OCI-LY3 (cell line): Measurements from ENCODE around the gene IRF1.

Experiments used
- H2AFZ ChIP-seq: fragments of 200-600, 300-600 bp; shearing (Covaris generic); 2 replicates; pipeline ENCODE4 v1.6.0; 2014; ENCODE audit warnings: antibody characterized with exemption, low read depth, low read length
- H3K27ac ChIP-seq: fragments of 200-600, 300-600 bp; sonication (generic); 2 replicates; pipeline ENCODE4 v1.5.1; 2014; ENCODE audit warnings: mild to moderate bottlenecking, low read length, moderate library complexity, mixed read lengths
- H3K27me3 ChIP-seq: fragments of 200-600, 300-600 bp; sonication (generic); 2 replicates; pipeline ENCODE4 v1.6.1; 2014; ENCODE audit warnings: low read depth, low read length, mixed read lengths
- H3K36me3 ChIP-seq: fragments of 200-600, 300-600 bp; sonication (generic); replicated peaks from 2 replicates; pipeline ENCODE3; 2014; ENCODE audit warnings: low read depth, low read length, mixed read lengths
- H3K4me1 ChIP-seq: fragments of 300-600, 200-600 bp; sonication (generic); 2 replicates; pipeline ENCODE4 v1.6.1; 2014; ENCODE audit warnings: low read length, mixed read lengths
- H3K4me2 ChIP-seq: fragments of 200-600, 300-600 bp; sonication (generic); 2 replicates; pipeline ENCODE4 v1.6.1; 2014; ENCODE audit warnings: low read length, mixed read lengths
- H3K4me3 ChIP-seq: fragments of 300-600, 200-600 bp; sonication (generic); 2 replicates; pipeline ENCODE4 v1.5.1; 2014; ENCODE audit warnings: antibody characterized with exemption, mild to moderate bottlenecking, low read length, moderate library complexity
- H3K79me2 ChIP-seq: fragments of 300-600, 200-600 bp; shearing (Covaris generic); 2 replicates; pipeline ENCODE4 v1.6.1; 2014; ENCODE audit warnings: mild to moderate bottlenecking, low read length, mixed read lengths
- H3K9ac ChIP-seq: fragments of 300-600, 200-600 bp; shearing (Covaris generic); 2 replicates; pipeline ENCODE4 v1.6.0; 2014; ENCODE audit warnings: mild to moderate bottlenecking, low read length, moderate library complexity
- H3K9me3 ChIP-seq: fragments of 200-600, 300-600 bp; shearing (Covaris generic); 2 replicates; pipeline ENCODE4 v1.6.1; 2014; ENCODE audit warnings: low read length, mixed read lengths; ENCODE audit not compliant: insufficient read depth
- H4K20me1 ChIP-seq: fragments of 200-600, 300-600 bp; sonication (generic); 2 replicates; pipeline ENCODE4 v1.6.1; 2016; ENCODE audit warnings: low read length, mixed read lengths; ENCODE audit not compliant: insufficient read depth
- EZH2phosphoT487 ChIP-seq: fragments of 200-600 bp; shearing (Covaris generic); IDR thresholded peaks from 2 replicates; pipeline ENCODE4 v1.6.1; 2018; ENCODE audit warnings: antibody characterized with exemption, mixed run types, low read depth
- TF ChIP-seq, protein P1 (sequence below): fragments of 200-600, 300-600 bp; sonication (generic); IDR thresholded peaks from 2 replicates; pipeline ENCODE4 v1.5.1; 2014; ENCODE audit warnings: antibody characterized with exemption, low read length, low read depth

IRF1 gene

DNA sequence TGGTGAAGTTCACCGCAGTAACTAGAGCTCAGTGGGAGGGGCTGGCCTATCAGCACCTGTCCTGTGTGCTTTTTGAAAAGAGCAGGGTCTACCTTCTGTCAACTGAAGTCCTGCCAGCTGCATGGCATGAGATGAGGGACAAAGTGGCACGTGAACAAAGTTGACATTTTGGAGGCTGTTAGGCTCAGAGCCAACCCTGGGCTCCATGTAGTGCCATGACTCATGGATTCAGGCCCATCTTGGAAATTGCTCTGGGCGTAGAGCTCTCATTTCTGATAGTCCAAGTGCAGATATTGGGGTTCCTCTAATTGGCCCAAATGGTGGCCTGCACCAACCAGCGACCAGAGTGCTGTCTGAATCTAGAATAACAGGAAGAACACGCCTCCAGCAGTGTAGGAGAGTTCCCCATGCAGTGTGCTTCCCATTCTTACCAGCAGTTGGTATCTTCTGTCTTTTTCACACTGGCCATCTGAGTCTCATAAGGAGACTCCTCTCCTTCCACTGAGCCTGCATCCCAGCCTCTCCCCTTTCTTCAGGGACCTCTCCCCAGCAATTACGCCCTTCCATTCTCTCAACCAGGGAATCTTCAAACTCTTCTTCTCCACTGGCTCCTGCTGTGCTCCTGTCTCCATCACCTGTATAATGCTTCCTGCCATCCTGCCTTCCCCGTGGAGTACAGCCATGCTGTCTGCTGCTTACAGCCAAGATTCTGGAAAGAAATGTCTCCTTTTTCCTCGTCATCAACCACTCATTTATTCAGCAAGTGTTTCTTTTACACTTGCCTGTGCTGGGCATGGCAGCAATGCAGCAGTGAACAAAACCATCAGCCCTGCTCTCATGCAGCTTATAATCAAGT, 30.4 kb downstream of the IRF1 start:
- Histone ChIP-seq H3K4me2 (no peak overlapping the region), H3K4me3 (no peak overlapping the region), H3K27me3 (no peaks in the 10 kb centered on the region), H3K79me2 (no peaks in the 10 kb centered on the region), H4K20me1 (no peaks in the 10 kb centered on the region), H3K4me1 (peaks cover 21% of the 10 kb centered on the region), H2AFZ (no peak overlapping the region), H3K27ac (no peak overlapping the region), H3K36me3 (no peaks in the 10 kb centered on the region), H3K9me3 (no peaks in the 10 kb centered on the region), H3K9ac (no peak overlapping the region)
- TF ChIP-seq EZH2phosphoT487, result no peak
- TF ChIP-seq, protein P1, sequence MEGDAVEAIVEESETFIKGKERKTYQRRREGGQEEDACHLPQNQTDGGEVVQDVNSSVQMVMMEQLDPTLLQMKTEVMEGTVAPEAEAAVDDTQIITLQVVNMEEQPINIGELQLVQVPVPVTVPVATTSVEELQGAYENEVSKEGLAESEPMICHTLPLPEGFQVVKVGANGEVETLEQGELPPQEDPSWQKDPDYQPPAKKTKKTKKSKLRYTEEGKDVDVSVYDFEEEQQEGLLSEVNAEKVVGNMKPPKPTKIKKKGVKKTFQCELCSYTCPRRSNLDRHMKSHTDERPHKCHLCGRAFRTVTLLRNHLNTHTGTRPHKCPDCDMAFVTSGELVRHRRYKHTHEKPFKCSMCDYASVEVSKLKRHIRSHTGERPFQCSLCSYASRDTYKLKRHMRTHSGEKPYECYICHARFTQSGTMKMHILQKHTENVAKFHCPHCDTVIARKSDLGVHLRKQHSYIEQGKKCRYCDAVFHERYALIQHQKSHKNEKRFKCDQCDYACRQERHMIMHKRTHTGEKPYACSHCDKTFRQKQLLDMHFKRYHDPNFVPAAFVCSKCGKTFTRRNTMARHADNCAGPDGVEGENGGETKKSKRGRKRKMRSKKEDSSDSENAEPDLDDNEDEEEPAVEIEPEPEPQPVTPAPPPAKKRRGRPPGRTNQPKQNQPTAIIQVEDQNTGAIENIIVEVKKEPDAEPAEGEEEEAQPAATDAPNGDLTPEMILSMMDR, result no peak

GRCh38 chr5:132459031-132459982, 31.3 kb downstream of the IRF1 start:
- Histone ChIP-seq H2AFZ (no peak overlapping the region), H3K4me3 (no peak overlapping the region), H3K27me3 (no peaks in the 10 kb centered on the region), H3K9ac (no peak overlapping the region), H3K27ac (no peak overlapping the region), H3K4me1 (peaks cover 20% of the 10 kb centered on the region), H3K79me2 (no peaks in the 10 kb centered on the region), H3K9me3 (no peaks in the 10 kb centered on the region), H4K20me1 (no peaks in the 10 kb centered on the region), H3K4me2 (peak overlapping the region; percentile 5; the same call in 1 of the 2 replicates), H3K36me3 (no peaks in the 10 kb centered on the region)
- no peak for TF ChIP-seq EZH2phosphoT487
- TF ChIP-seq, protein P1, result no peak

GRCh38 chr5:132458651-132459030, 31.9 kb downstream of the IRF1 start:
- Histone ChIP-seq H3K36me3 (no peaks in the 10 kb centered on the region), H2AFZ (no peak overlapping the region), H3K27ac (no peak overlapping the region)

More at GRCh38 chr5:132458651-132459030, 31.9 kb downstream of the IRF1 start:
- no peaks in the 10 kb centered on the region for H3K27me3 ChIP-seq
- H3K79me2 ChIP-seq, result no peaks in the 10 kb centered on the region
- no peaks in the 10 kb centered on the region for H4K20me1 ChIP-seq
- no peaks in the 10 kb centered on the region for H3K9me3 ChIP-seq
- H3K4me2 ChIP-seq, result peak overlapping the region; percentile 5
- no peak overlapping the region for H3K9ac ChIP-seq
- no peak overlapping the region for H3K4me3 ChIP-seq
- TF ChIP-seq, protein P1, result no peak
- TF ChIP-seq EZH2phosphoT487, result no peak
- peaks cover 17% of the 10 kb centered on the region for H3K4me1 ChIP-seq
